ENCODE results near the gene ELL.
A peak's percentile ranks its signal among the peaks of the same experiment; 100 is the strongest.
"Not testable (repeated sequence)": the region's sequence is repeated elsewhere in the genome, so short reads cannot be mapped to it uniquely, and the experiment has no call there.

Gene ELL

GRCh38 chr19:18418483-18419194 is 103.2 kb downstream of the ELL start:
- DNase-seq: peak; percentile 57

GRCh38 chr19:18418029-18418482 is 103.8 kb downstream of the ELL start:
- no peak for DNase-seq

GRCh38 chr19:18417250-18418028 is 104.4 kb downstream of the ELL start:
- DNase-seq: peak; percentile 63

- DNase-seq: peak; percentile 89
These were observed 105.1 kb downstream of the ELL start for GRCh38 chr19:18416778-18417249.

- DNase-seq: peak; percentile 21
These were observed 106.5 kb downstream of the ELL start for GRCh38 chr19:18415178-18415867.

GRCh38 chr19:18414504-18415177 is 107.2 kb downstream of the ELL start:
- peak; percentile 28 for DNase-seq

- no peak for DNase-seq
These were observed 109.1 kb downstream of the ELL start for GRCh38 chr19:18412610-18413239.

GRCh38 chr19:18408053-18408476 is 113.8 kb downstream of the ELL start:
- peak; percentile 63 for DNase-seq

GRCh38 chr19:18406749-18407148 is 115.1 kb downstream of the ELL start:
- DNase-seq: no peak

GRCh38 chr19:18405754-18406153 is 116.1 kb downstream of the ELL start:
- DNase-seq: not testable (repeated sequence)

GRCh38 chr19:18402455-18403248 is 119.2 kb downstream of the ELL start:
- DNase-seq: not testable (repeated sequence)

GRCh38 chr19:18401580-18402112 is 120.2 kb downstream of the ELL start:
- DNase-seq: peak; percentile 78

GRCh38 chr19:18399008-18399407 is 122.9 kb downstream of the ELL start:
- DNase-seq: no peak

GRCh38 chr19:18397242-18398202 is 124.3 kb downstream of the ELL start, which contains the start of gene LRRC25:
LRRC25 (minus strand) TSS chr19:18397622; CDS start chr19:18396963, 659 bp downstream.
- peak; percentile 81 for DNase-seq

- DNase-seq: no peak
These were observed 125.2 kb downstream of the ELL start for GRCh38 chr19:18396471-18397241.

GRCh38 chr19:18393836-18394235 is 128.0 kb downstream of the ELL start:
- peak; percentile 31 for DNase-seq

- no peak for DNase-seq
These were observed 128.9 kb downstream of the ELL start for GRCh38 chr19:18392926-18393325.

All from CD4-positive, alpha-beta T cell treated with Interferon gamma for 1 hour (primary cell).